ENCODE results near the gene CKLF.
A peak's percentile ranks its signal among the peaks of the same experiment; 100 is the strongest.
"Not testable (repeated sequence)": the region's sequence is repeated elsewhere in the genome, so short reads cannot be mapped to it uniquely, and the experiment has no call there.

CKLF gene

GRCh38 chr16:66596986-66597848, 44.8 kb downstream of the CKLF start:
- peak; percentile 73 for DNase-seq (ENCODE audit: low spot score)

- DNase-seq (ENCODE audit: low spot score) = peak; percentile 38
Observed at GRCh38 chr16:66598111-66598510, 45.7 kb downstream of the CKLF start.

- no peak for DNase-seq (ENCODE audit: low spot score)
Observed at GRCh38 chr16:66599726-66600125, 47.4 kb downstream of the CKLF start.

GRCh38 chr16:66600477-66600876, 48.1 kb downstream of the CKLF start:
- DNase-seq (ENCODE audit: low spot score) = no peak

GRCh38 chr16:66601471-66601870, 49.1 kb downstream of the CKLF start:
- no peak for DNase-seq (ENCODE audit: low spot score)

- peak; percentile 83 for DNase-seq (ENCODE audit: low spot score)
Observed at GRCh38 chr16:66603537-66604375, 51.4 kb downstream of the CKLF start.

GRCh38 chr16:66604376-66605176, 52.2 kb downstream of the CKLF start, which contains the start of gene CMTM3:
CMTM3 (plus strand) TSS chr16:66604704; CDS start chr16:66604806, 102 bp downstream.
- peak; percentile 71 for DNase-seq (ENCODE audit: low spot score)

- DNase-seq (ENCODE audit: low spot score) = peak; percentile 21
Observed at GRCh38 chr16:66605177-66605978, 53.0 kb downstream of the CKLF start.

- DNase-seq (ENCODE audit: low spot score) = peak; percentile 25
Observed at GRCh38 chr16:66605979-66606751, 53.8 kb downstream of the CKLF start.

GRCh38 chr16:66608241-66609138, 56.1 kb downstream of the CKLF start:
- peak; percentile 90 for DNase-seq (ENCODE audit: low spot score)

GRCh38 chr16:66609139-66609510, 56.7 kb downstream of the CKLF start:
- DNase-seq (ENCODE audit: low spot score) = no peak

GRCh38 chr16:66610111-66610820, 57.9 kb downstream of the CKLF start:
- no peak for DNase-seq (ENCODE audit: low spot score)

GRCh38 chr16:66611911-66612310, 59.5 kb downstream of the CKLF start:
- not testable (repeated sequence) for DNase-seq (ENCODE audit: low spot score)

- DNase-seq (ENCODE audit: low spot score) = no peak
Observed at GRCh38 chr16:66612422-66612821, 60.0 kb downstream of the CKLF start.

- no peak for DNase-seq (ENCODE audit: low spot score)
Observed at GRCh38 chr16:66614161-66614802, 61.9 kb downstream of the CKLF start.

Data from activated CD4-positive, alpha-beta T cell treated with anti-CD3 and anti-CD28 coated beads, Interleukin-2, Interleukin-4, amounts not matched to agents 100 ng/mL and 50 ng/mL, durations not matched to agents 16 hours and 8 hours (primary cell).